BE2C (cell line): ENCODE measurements around the gene PTPRN2.

Experiments used
- DNase-seq: peaks from one replicate; pipeline ENCODE4 v3.0.0-alpha.2; 2020
- H3K27me3 ChIP-seq: fragments of 250-450 bp; sonication (Bioruptor Pico); 2 replicates; pipeline ENCODE4 v1.5.1; 2020; ENCODE audit warnings: mild to moderate bottlenecking
- H3K36me3 ChIP-seq: fragments of 250-450 bp; sonication (Bioruptor Pico); 2 replicates; pipeline ENCODE4 v1.5.1; 2020; ENCODE audit warnings: mild to moderate bottlenecking
- H3K4me1 ChIP-seq: fragments of 250-450 bp; sonication (Bioruptor Pico); 2 replicates; pipeline ENCODE4 v1.5.1; 2020
- H3K4me3 ChIP-seq: 2 replicates; pipeline ENCODE4 v1.5.1; 2011; ENCODE audit warnings: low read depth, low read length
- H3K9me3 ChIP-seq: fragments of 250-450 bp; sonication (Bioruptor Pico); 2 replicates; pipeline ENCODE4 v1.5.1; 2020
- CTCF ChIP-seq: IDR thresholded peaks from 2 replicates; pipeline ENCODE4 v1.5.1; 2012; ENCODE audit warnings: mild to moderate bottlenecking, low read depth, low read length

The PTPRN2 gene

DNA sequence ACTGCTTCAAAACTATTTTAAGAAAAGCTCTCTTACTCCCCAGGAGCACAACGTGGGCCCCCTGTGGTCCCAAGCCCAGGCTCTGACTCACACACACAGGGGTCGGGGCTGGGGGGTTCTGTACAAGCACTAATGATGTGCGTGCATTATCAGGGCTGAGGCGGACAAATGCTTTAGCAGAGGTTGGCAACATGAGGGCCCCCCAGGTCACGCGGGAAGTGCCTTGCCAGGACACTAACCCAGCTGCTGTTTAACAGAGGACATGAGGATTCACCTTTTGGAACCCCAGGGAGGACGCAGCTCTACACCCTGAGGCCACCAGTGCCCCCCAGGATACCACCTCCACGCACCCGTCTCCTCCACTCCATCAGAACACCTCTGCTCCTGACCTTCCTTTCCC, 908.0 kb downstream of the PTPRN2 start:
- DNase-seq = no peak
- H3K9me3 ChIP-seq = no peaks in the 10 kb centered on the region
- H3K4me1 ChIP-seq = no peaks in the 10 kb centered on the region
- H3K27me3 ChIP-seq = peaks cover 7% of the 10 kb centered on the region
- H3K4me3 ChIP-seq = no peak overlapping the region
- TF ChIP-seq CTCF = no peak
- H3K36me3 ChIP-seq = no peaks in the 10 kb centered on the region

- peaks cover 6% of the 10 kb centered on the region for H3K27me3 ChIP-seq
- no peaks in the 10 kb centered on the region for H3K36me3 ChIP-seq
- no peak overlapping the region for H3K4me3 ChIP-seq
- no peaks in the 10 kb centered on the region for H3K9me3 ChIP-seq
- no peaks in the 10 kb centered on the region for H3K4me1 ChIP-seq
- DNase-seq = no peak
- TF ChIP-seq CTCF = no peak
These were observed 909.1 kb downstream of the PTPRN2 start for GRCh38 chr7:157678501-157678900.

DNA sequence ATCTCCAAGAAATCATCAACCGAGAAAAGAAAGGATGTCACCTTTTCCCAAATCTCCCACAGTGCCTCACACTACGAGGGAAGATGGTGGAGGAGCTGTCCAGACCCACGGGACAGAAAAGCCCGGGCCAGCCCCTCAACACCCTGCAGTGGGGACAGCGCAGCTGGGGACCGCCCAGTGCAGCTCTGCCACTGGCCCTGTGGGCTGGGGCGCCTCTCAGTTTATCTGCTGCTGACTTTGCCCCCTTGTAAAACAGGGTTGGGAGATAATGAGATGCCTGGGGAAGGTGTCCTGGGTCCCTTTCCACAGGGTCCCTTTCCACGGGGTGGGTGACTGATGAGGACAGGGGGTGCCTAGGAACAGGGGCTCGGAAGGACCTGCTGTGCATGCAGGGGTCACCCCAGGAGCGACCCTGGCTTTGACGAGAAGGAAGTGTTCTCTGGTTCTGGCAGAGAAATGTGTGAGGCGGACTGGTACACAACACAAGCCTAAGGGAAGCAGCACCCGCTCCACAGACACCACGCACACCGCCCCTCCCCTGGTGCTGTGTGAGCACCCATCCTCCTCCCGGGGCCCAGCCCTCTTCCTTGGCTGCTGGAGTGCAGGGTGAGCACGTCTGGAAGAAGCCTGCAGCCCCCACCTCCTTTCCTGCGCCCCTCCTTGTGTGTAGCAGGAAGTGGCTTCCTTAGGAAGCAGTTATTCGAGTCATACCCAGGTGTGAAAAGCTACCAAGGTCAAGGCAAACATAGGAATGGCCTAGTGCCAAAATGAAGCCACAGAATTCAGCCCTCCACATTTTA, 911.0 kb downstream of the PTPRN2 start:
- Histone ChIP-seq H3K9me3 (no peaks in the 10 kb centered on the region), H3K4me1 (no peaks in the 10 kb centered on the region), H3K36me3 (no peaks in the 10 kb centered on the region), H3K4me3 (no peak overlapping the region), H3K27me3 (no peaks in the 10 kb centered on the region; the same call in 1 of the 2 replicates)
- DNase-seq = no peak
- TF ChIP-seq CTCF = no peak

DNA sequence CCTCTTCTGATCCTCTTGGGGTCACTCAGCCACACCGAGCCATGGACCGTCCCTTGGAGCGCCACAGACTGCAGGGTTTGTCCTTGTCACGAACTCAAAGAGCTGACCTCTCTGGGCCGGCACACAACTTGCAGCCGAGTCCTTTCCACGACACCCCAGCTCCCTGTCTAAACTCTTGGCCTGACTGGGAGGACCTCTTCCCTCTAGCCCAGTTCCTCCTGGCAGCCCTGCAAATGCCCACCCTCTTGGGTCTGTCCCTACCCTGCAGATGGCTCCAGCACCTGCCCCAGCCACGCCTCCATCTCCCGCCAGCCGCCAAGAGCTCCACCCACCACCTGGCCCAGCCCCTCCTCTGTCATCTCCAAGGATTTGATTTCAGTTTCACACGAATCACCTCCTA, 911.6 kb downstream of the PTPRN2 start:
- H3K36me3 ChIP-seq = no peaks in the 10 kb centered on the region
- no peak for TF ChIP-seq CTCF
- no peaks in the 10 kb centered on the region; the same call in 1 of the 2 replicates for H3K27me3 ChIP-seq

GRCh38 chr7:157675427-157675927, 912.1 kb downstream of the PTPRN2 start:
- no peak overlapping the region for H3K4me3 ChIP-seq
- H3K36me3 ChIP-seq = no peaks in the 10 kb centered on the region
- H3K27me3 ChIP-seq = no peaks in the 10 kb centered on the region; the same call in 1 of the 2 replicates
- H3K4me1 ChIP-seq = no peaks in the 10 kb centered on the region
- no peak for DNase-seq
- no peaks in the 10 kb centered on the region for H3K9me3 ChIP-seq
- TF ChIP-seq CTCF = no peak

More for the DNA sequence above, 911.6 kb downstream of the PTPRN2 start:
- no peak for DNase-seq
- Histone ChIP-seq H3K9me3 (no peaks in the 10 kb centered on the region), H3K4me3 (no peak overlapping the region), H3K4me1 (no peaks in the 10 kb centered on the region)

GRCh38 chr7:157674715-157675426, 912.8 kb downstream of the PTPRN2 start:
- no peak overlapping the region for H3K4me3 ChIP-seq
- no peaks in the 10 kb centered on the region; the same call in 1 of the 2 replicates for H3K27me3 ChIP-seq
- TF ChIP-seq CTCF = no peak
- H3K36me3 ChIP-seq = no peaks in the 10 kb centered on the region
- DNase-seq = no peak
- H3K9me3 ChIP-seq = no peaks in the 10 kb centered on the region
- no peaks in the 10 kb centered on the region for H3K4me1 ChIP-seq
